ENCODE results near the gene CIRBP.

CIRBP gene

DNA sequence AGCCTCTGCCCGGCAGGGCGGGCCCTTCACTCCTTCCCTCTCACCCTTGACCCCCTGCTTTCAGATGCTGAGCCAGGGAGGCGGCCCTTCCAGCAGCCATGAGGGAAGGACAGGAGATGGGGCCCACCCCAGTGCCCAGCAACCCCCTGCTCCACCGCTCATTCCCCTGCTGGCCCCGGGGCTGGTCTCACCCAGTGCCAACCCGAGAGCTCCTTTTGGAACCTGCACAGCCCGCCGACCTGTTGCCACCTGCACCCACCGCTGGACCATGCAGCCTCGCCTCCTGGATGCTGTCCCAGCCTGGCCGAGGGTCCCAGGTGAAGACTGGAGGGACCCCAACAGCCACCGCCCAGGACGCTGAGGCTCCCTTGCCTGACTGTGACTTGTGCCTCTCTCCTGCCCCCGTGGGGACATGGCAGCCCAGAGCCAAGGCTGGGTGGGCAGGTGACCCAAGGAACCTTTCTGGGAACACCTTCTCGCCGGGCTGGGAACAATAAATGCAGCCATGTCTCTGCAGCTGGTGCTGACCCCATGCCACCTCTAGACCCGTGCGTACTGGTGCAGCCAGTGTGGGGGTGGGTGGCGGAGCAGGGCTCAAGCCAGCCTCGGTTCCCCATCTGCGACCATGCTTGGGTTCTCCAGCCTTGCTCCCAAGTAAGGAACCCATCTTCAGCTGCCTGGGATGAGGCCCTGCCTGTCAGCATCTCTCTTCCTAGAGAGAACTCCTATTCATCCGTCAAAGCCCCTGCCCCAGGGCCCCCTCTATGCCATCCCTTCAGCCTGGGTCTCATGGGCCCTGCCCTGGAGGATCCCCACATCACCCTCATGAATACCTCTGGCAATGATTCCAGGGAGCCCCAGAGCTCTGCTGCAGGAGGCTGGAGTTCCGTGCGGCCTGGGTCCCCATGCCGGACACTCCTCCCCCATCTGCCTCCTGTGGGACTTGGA, 9.9 kb downstream of the CIRBP start:
- no peak for DNase-seq (ENCODE audit: low read depth in 2 of 2)

DNA sequence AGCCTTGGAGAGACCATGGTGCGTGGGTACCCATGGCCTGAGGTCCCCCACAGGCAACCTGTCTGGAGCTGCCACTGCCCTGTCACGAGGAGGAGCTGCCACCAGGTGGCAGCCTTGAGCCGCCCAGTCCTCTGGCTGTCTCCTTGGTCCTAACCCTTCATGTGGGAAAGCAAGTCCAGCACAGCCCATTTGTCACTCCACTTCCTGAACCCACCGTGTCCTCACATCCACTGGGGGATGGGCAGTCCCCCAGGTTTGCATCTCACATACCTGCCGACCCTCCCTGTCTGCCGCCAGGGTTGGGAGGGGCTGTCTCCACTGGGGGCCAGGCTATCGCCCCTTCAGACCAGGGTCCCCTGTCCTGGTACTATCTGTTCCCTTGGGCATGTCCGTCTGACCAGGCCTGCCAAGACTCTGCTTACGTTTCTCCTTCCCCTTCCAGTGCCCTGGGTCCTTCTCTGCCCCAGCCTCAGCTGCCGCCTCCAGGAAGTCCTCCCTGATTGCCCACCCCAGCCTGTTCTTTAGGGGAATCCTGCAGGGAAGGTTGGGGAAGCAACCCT, 10.7 kb downstream of the CIRBP start:
- DNase-seq (ENCODE audit: low read depth in 2 of 2) = peak; percentile 56 to 63

GRCh38 chr19:1280636-1281568, 11.8 kb downstream of the CIRBP start:
- no peak for DNase-seq (ENCODE audit: low read depth in 2 of 2)

GRCh38 chr19:1281569-1282287, 12.6 kb downstream of the CIRBP start:
- no peak for DNase-seq (ENCODE audit: low read depth in 2 of 2)

GRCh38 chr19:1282588-1283206, 13.6 kb downstream of the CIRBP start:
- no peak for DNase-seq (ENCODE audit: low read depth in 2 of 2)

DNA sequence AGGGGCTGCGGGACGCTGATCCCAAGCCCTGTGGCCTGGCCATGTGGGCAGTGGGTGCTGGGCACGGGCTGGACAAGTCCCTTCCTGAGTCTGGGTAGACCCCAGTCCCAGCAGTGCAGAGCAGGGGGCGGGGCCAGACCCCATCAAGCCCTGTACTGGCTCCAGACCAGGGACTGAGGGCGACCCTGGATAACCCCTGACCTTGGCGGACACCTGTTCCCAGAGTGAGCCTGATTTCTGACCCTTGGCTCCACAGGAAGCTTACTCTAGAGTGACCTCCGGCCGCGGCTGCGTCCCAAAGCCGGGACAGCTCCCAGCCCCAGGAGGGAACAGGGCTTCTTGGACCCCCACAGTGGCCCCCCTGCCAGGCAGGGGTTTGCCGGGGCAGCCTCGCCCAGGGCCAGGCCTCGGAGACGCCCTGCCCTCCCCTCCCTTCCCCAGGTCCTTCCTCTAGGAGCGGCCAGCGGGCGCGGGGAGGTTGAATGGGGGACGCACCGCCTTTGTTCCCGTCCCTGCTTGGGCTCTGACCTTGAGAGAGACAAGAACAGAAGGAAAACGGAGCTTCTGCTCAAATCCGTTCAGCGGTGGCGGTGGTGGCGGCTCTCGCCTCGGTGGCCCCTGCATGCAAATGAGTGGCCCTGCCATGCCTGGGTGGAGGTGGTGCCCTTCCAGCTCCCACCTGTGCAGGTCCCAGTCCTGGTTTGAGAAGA, 14.2 kb downstream of the CIRBP start:
- no peak for DNase-seq (ENCODE audit: low read depth in 2 of 2)

DNA sequence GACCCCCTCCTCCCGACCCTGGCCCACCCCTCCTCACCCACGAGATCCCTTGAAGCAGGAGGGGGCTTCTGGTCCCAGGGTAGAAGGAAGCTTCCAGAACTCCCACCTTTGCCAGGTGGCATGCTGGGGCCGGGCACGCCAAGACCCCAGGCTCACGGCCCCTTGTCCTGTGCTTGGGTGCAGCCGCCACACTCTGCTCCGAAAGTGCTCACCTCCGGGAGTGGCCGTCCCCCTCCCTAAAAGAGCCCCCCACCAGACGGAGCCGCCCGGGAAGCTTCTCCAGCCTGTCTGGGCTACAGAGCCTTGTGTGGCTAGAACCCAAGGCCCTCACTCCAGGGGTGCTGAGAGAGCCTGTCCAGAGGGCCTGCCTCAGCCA, 14.8 kb downstream of the CIRBP start:
- DNase-seq (ENCODE audit: low read depth in 2 of 2) = no peak

- DNase-seq (ENCODE audit: low read depth in 2 of 2) = no peak
Observed at GRCh38 chr19:1284293-1284978, 15.3 kb downstream of the CIRBP start.

GRCh38 chr19:1284979-1285736, 16.0 kb downstream of the CIRBP start:
- no peak for DNase-seq (ENCODE audit: low read depth in 2 of 2)

- no peak for DNase-seq (ENCODE audit: low read depth in 2 of 2)
Observed at GRCh38 chr19:1285737-1286360, 16.7 kb downstream of the CIRBP start, which contains the start of gene EFNA2. EFNA2 (plus strand) TSS chr19:1285873; CDS start chr19:1286169, 296 bp downstream.

GRCh38 chr19:1286487-1287353, 17.6 kb downstream of the CIRBP start:
- DNase-seq (ENCODE audit: low read depth in 2 of 2) = no peak

DNA sequence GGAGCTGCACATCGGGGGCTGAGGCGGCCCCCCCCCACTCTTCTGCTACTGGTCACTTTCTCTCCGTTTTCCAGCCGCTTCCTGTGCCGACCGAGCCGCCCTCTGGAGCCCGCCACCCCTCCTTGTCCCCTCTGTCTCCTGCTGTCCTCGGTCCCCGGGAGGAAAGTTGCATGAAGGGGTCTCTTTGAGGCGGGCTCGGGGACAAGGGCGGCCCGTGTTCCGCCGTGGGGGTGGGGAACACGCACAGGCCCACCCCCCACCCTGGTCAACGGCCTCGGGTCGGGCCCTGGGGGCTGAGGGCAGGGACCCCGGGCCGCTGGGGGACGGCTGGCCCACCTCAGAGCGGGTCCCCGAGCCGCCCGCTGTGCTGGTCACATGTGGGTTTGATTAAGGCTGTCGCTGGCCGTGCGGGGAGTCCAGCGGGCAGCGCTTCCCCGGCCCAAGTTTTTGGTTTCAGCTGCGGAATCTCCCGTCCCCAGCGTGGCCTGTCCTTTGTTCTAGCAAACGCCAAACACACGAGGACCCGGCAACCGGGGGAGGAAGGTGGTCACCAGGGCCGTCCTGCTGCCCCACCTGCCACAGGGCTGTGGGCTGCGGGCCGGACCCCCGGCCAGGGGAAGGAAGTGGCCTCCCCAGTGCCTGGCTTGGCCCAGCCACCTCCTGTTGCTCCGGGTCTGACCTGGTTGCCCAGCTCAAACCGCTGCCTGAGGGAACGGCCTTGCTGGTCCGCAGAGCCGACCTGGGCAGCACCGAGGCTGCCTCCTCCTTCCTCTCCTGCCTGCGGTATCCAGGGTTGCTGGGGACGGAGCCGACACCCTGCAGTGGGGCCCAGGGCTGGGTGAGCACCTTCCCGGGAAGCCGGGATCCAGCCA, 18.5 kb downstream of the CIRBP start:
- DNase-seq (ENCODE audit: low read depth in 2 of 2) = no peak

GRCh38 chr19:1288226-1288612, 19.1 kb downstream of the CIRBP start:
- DNase-seq (ENCODE audit: low read depth in 2 of 2) = no peak

DNA sequence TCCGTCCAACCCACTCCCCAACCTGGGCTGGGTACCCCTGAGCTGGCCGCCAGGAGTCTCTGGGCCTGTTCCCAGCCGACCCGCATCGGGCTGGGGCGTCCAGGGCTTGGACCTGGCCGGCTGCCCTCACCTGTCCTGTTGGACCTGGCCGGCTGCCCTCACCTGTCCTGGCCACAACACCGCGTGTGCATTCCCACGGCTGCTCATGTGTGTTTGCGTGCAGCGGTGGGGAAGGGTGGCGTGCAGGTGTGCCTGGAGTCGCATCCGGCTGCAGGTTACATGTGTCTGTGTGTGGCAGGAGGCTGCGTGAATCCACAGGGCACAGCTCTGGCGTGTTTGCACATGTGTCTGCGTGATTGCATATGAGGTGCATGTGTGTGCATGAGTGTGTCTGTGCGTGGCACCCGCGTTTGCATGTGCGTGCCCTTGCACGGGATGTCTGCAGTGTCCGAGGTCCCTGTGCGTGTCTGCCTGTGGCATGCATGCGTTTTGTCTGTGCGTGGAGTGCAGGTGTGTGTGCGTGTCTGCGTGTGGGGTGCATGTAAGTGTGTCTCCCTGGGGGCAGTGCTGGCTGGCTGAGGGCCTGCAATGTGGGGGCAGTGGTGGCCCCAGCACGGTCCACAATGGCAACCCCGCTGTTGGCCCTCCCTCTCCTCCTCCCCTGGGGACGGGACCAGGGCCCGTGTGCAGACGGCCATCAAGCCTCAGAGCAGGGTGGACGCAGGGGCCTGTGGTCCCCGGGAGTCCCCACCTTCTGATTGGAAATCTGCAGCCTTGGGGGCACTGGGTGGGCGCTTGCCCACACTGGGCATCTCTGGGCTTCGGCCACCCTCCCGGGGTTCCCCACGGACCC, 19.9 kb downstream of the CIRBP start:
- no peak for DNase-seq (ENCODE audit: low read depth in 2 of 2)

GRCh38 chr19:1289686-1290025, 20.5 kb downstream of the CIRBP start:
- no peak for DNase-seq (ENCODE audit: low read depth in 2 of 2)

- no peak for DNase-seq (ENCODE audit: low read depth in 2 of 2)
Observed at GRCh38 chr19:1290196-1290702, 21.1 kb downstream of the CIRBP start.

All from stimulated activated CD8-positive, alpha-beta memory T cell treated with anti-CD3 and anti-CD28 coated beads, Interleukin-7, amount 100 ng/mL, for 1 hour (primary cell).